Heart right ventricle (tissue), 16 donors: ENCODE results near the gene COBLL1. TPM values are rescaled to one million over a fixed set of nuclear protein-coding genes. Genes with fewer than 3 reads are reported as not detected.
"Not testable (repeated sequence)": the region's sequence is repeated elsewhere in the genome, so short reads cannot be mapped to it uniquely, and the experiment has no call there.

Experiments used
- ATAC-seq, 8 donors: fragments of 200-7000 bp; cut with Tn5 transposase; one replicate each; pipeline ENCODE4 v1.9.1; 2020; ENCODE audit warnings: mild to moderate bottlenecking in 8 of 8, moderate library complexity in 8 of 8, moderate number of reproducible peaks in 1 of 8
- DNase-seq, 2 donors: peaks; one replicate each; pipeline ENCODE4 v3.0.0-alpha.2; 2020
- H3K27ac ChIP-seq, 10 donors: fragments of 200-600 bp; sonication (generic) in 2 of 10; one replicate each; pipeline versions ENCODE4 v1.5.0 to v1.8.0; 2020 to 2022; ENCODE audit warnings: mild to moderate bottlenecking in 3 of 10
- H3K27me3 ChIP-seq, 7 donors: fragments of 200-600 bp; one replicate each; pipeline ENCODE4 v1.8.0; 2021 to 2022; ENCODE audit warnings: mild to moderate bottlenecking in 2 of 7
- H3K36me3 ChIP-seq, 9 donors: fragments of 200-600 bp; sonication (generic) in 1 of 9; one replicate each; pipeline versions ENCODE4 v1.5.0 to v1.8.0; 2020 to 2022; ENCODE audit warnings: mild to moderate bottlenecking in 2 of 9
- H3K4me1 ChIP-seq, 9 donors: fragments of 200-600 bp; sonication (generic) in 1 of 9; one replicate each; pipeline versions ENCODE4 v1.5.0 to v1.8.0; 2020 to 2022; ENCODE audit warnings: mild to moderate bottlenecking in 4 of 9
- H3K4me3 ChIP-seq, 10 donors: fragments of 200-600 bp; sonication (generic) in 2 of 10; one replicate each; pipeline versions ENCODE4 v1.5.0 to v1.8.0; 2020 to 2022; ENCODE audit warnings: mild to moderate bottlenecking in 7 of 10, moderate library complexity in 2 of 10
- H3K9me3 ChIP-seq, 11 donors: fragments of 200-600 bp in 10 of 11; sonication (generic) in 2 of 11; one replicate each; pipeline versions ENCODE4 v1.5.0 to v1.8.0; 2013 to 2022; ENCODE audit warnings: mild to moderate bottlenecking in 2 of 11, control low read depth in 1 of 11, moderate library complexity in 1 of 11
- CTCF ChIP-seq, 9 donors: fragments of 200-600 bp; sonication (generic) in 2 of 9; IDR thresholded peaks; one replicate each; pipeline versions ENCODE4 v1.5.0 to v1.8.0; 2021 to 2022; ENCODE audit warnings: antibody characterized with exemption in 9 of 9, mild to moderate bottlenecking in 5 of 9, moderate library complexity in 1 of 9
- WGBS, 2 donors: extraction: QIAGEN DNeasy Blood & Tissue Kit; methylation state at CpG; one replicate each; pipeline ENCODE4 v1.1.7; 2013; ENCODE audit warnings: inconsistent platforms in 1 of 2; 5-methylcytosine and 5-hydroxymethylcytosine counted together
- intact Hi-C, 10 donors: fragments of 100-400 bp; cut with DNase I; formaldehyde crosslinking; loops; one replicate each; pipeline versions ENCODE4 v1.11.1 to v1.14.2; 2022
- polyA plus RNA-seq, 2 donors: library from polyadenylated mRNA; stranded (reverse); fragments of 200-250 nt; gene quantifications; one replicate each; pipeline ENCODE4 v1.2.3, GENCODE V29; 2013
- total RNA-seq, 10 donors: library from RNA; stranded (reverse); fragmentation: NEBNext Ultra II Directional in 3 of 10; extraction: Animal tissue kit (Norgen Biotek cat#: 25700) in 3 of 10; gene quantifications; one replicate each; pipeline versions ENCODE4 v1.2.1 to v1.2.4, GENCODE V29; 2021 to 2023
- donor health status: Arrhythmogenic right ventricular cardiomyopathy.
- donor health status: ischemic (EF 13 %, LVEDD 7.1; RV severe dilation, severe dysfunction).
- donor health status: healthy with polysubstance abuse.
- donor health status: DM: no; HTN: yes; CAD: no.
- donor health status: DM: no; HTN: no; CAD: no.
- donor health status: ischemic (EF 25% LVEDD 6.9; RV normal size, moderate dysfunction).
- donor health status: ischemic (EF 25% LVEDD 5.7; RV mildly dilated, moderate dysfunction).
- donor health status: healthy.
- donor health status: DM: yes; HTN: yes; CAD: no.
- donor health status: Ischemic cardiomyopathy.
- donor health status: ischemic (EF 35%, LVEDD 5.7; RV mildly dilated, moderate dysfunction).
- donor health status: nonischemic (EF 11% LVEDD 7.7; RV severe dilation, severe dysfunction).
- donor health status: DM: yes; HTN: yes; CAD: no.
- donor health status: PGD.
- donor health status: ischemic (EF 29% LVEDD 5.4; RV normal size, mild dysfunction).
- donor health status: nonischemic (EF 23%, LVEDD 6.1; RV moderate dilation, normal function).

Gene COBLL1
- total and polyA plus RNA-seq, 12 donors = 5.0 to 20.5 (median 15.0) TPM

DNA sequence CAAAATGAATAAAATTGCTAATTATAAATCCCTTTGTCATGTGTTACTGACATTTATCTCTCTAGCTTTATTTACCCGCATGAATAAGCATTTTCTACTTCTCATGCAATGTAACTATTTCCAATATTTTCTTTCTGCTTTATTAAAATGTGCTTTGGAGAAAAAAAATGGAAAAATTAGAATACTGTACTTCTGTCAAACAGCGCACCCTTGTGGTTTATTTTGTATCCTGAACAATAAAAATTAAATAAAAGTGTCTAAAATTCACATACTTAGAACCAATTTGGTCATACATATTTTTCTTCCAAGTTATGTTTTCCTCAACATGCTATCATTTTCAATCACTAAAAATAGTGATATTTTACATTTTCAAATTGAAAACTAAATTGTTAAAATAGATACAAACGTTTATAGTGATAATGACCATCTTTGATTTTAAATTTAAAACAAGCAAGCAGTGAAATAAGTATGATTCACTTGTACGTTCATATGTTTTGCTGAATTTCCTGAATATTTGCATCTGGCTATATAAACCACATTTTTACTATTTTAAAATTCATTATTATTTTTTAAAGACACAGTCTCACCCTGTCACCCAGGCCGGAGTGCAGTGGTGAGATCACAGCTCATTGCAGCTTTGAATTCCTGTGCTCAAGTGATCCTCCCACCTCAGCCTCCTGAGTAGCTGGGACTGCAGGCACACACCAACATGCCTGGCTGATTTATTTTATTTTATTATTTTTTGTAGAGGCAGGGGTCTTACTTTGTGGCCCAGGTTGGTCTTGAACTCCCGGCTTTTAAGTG, 124.4 kb downstream of the COBLL1 start:
- intact Hi-C loops = loop anchor here in 8 of 10 donors (5.0 to 10.0 kb wide), 5 partner anchors 152 to 1562 kb away; no protein-coding TSS in a partner anchor
- Histone ChIP-seq H3K27me3 (no peaks in the 10 kb centered on the region), H3K9me3 (no peaks in the 10 kb centered on the region), H3K27ac (no peak overlapping the region), H3K4me1 (peaks cover 0 to 21% (median 4%) of the 10 kb centered on the region in 9 donors), H3K4me3 (no peak overlapping the region), H3K36me3 (peaks cover 0 to 69% (median 3%) of the 10 kb centered on the region in 9 donors)
- TF ChIP-seq CTCF (IDR thresholded peaks at IDR 0.05) = peak; percentile 43 to 72 (median 64)
- no peak for DNase-seq
- WGBS, 2 donors = 76 to 80% methylated on average over 6 of the region's 6 CpGs
- no peak for ATAC-seq

GRCh38 chr2:164714471-164714870, 127.2 kb downstream of the COBLL1 start:
- H3K9me3 ChIP-seq = no peaks in the 10 kb centered on the region
- DNase-seq (no peak), ATAC-seq (peak in 3 of 8 donors; percentile 41 to 64 (median 47))
- peaks cover 0 to 55% (median 0%) of the 10 kb centered on the region in 9 donors for H3K36me3 ChIP-seq
- H3K27me3 ChIP-seq = no peaks in the 10 kb centered on the region
- WGBS, 2 donors = 51 to 76% methylated on average over 1 of the region's 1 CpG
- TF ChIP-seq CTCF (IDR thresholded peaks at IDR 0.05) = no peak
- H3K27ac ChIP-seq = no peak overlapping the region
- H3K4me1 ChIP-seq = peaks cover 0 to 8% (median 0%) of the 10 kb centered on the region in 9 donors
- no peak overlapping the region for H3K4me3 ChIP-seq
- intact Hi-C loops = loop anchor here in 7 of 10 donors (5.0 to 10.0 kb wide), 4 partner anchors 150 to 1560 kb away; no protein-coding TSS in a partner anchor

GRCh38 chr2:164711766-164712138, 129.9 kb downstream of the COBLL1 start:
- intact Hi-C loops = loop anchor here in 7 of 10 donors (5.0 to 10.0 kb wide), 4 partner anchors 147 to 1557 kb away; no protein-coding TSS in a partner anchor
- H3K4me1 ChIP-seq = peaks cover 0 to 8% (median 0%) of the 10 kb centered on the region in 9 donors
- ATAC-seq (no peak), DNase-seq (no peak)
- no peak for TF ChIP-seq CTCF (IDR thresholded peaks at IDR 0.05)
- WGBS, 2 donors = 70 to 81% methylated on average over 1 of the region's 1 CpG
- no peak overlapping the region for H3K27ac ChIP-seq
- H3K27me3 ChIP-seq = no peaks in the 10 kb centered on the region
- no peak overlapping the region for H3K4me3 ChIP-seq
- peaks cover 0 to 34% (median 0%) of the 10 kb centered on the region in 9 donors for H3K36me3 ChIP-seq
- H3K9me3 ChIP-seq = no peaks in the 10 kb centered on the region

- intact Hi-C loops = loop anchor here in 7 of 10 donors (5.0 to 10.0 kb wide), 4 partner anchors 146 to 1556 kb away; no protein-coding TSS in a partner anchor
- Histone ChIP-seq H3K4me1 (peaks cover 0 to 8% (median 0%) of the 10 kb centered on the region in 9 donors), H3K9me3 (no peaks in the 10 kb centered on the region), H3K27me3 (no peaks in the 10 kb centered on the region), H3K27ac (no peak overlapping the region), H3K36me3 (peaks cover 0 to 34% (median 0%) of the 10 kb centered on the region in 9 donors), H3K4me3 (no peak overlapping the region)
- TF ChIP-seq CTCF (IDR thresholded peaks at IDR 0.05) = no peak
- 96 to 97% methylated on average over 6 of the region's 6 CpGs for whole genome bisulfite sequencing, 2 donors
- DNase-seq (no peak), ATAC-seq (no peak)
Measured at GRCh38 chr2:164710837-164711765, 130.5 kb downstream of the COBLL1 start.

GRCh38 chr2:164710252-164710836, 131.3 kb downstream of the COBLL1 start:
- intact Hi-C loops = loop anchor here in 7 of 10 donors (5.0 to 10.0 kb wide), 4 partner anchors 146 to 1556 kb away; no protein-coding TSS in a partner anchor
- DNase-seq, H3K27me3 ChIP-seq, H3K4me3 ChIP-seq, H3K27ac ChIP-seq, H3K9me3 ChIP-seq, ATAC-seq, H3K4me1 ChIP-seq: not testable (repeated sequence)
- WGBS, 2 donors = 95 to 99% methylated on average over 10 of the region's 10 CpGs
- H3K36me3 ChIP-seq = peaks cover 0 to 26% (median 0%) of the 10 kb centered on the region in 9 donors
